K562 (cell line): ENCODE results near the gene PLEKHG4B. TPM values are rescaled to one million over a fixed set of nuclear protein-coding genes. Genes with fewer than 3 reads are reported as not detected.

Source experiments
- ATAC-seq: fragments of 200-7000 bp; cut with Tn5 transposase; 3 replicates; pipeline ENCODE4 v1.9.1; 2020; ENCODE audit warnings: moderate library complexity
- BruUV-seq: library from RNA; stranded (reverse); fragments of 400-500 nt; replicated peaks from 2 replicates; lab custom pipeline; 2021; lab: Mats Ljungman, UMichigan
- CTCF ChIA-PET: fragments of 300-600 bp; formaldehyde crosslinking; extraction: SDS; loops from one replicate; lab custom pipeline; 2021; ENCODE audit warnings: low intra/inter-chr PET ratio; lab: Yijun Ruan, JAX
- POLR2A ChIA-PET: fragments of 300-600, 350-650 bp; sonication (Branson Sonifier 250); formaldehyde crosslinking; extraction: SDS; loops from one replicate; lab custom pipeline; 2021; ENCODE audit warnings: antibody characterized with exemption, inconsistent platforms; lab: Yijun Ruan, JAX
- DNase-seq, 4 experiments: peaks; one replicate each; pipeline versions ENCODE4 v3.0.0 to v3.0.0-alpha.2; 2011 to 2018; ENCODE audit warnings: low spot score in 3 of 4, mixed read lengths in 3 of 4; ENCODE audit errors: extremely low read depth in 1 of 4
- FAIRE-seq: peaks from 2 replicates; lab custom pipeline; 2011; peaks lifted over from hg19 to GRCh38; lab: Jason Lieb, UNC
- H2AFZ ChIP-seq: 2 replicates; pipeline ENCODE4 v1.6.0; 2011; ENCODE audit warnings: low read depth, low read length, control low read depth, inconsistent platforms
- H3K27ac ChIP-seq: fragments of 200-600 bp; 3 replicates; pipeline ENCODE4 v1.8.0; 2011; ENCODE audit warnings: low read depth, mild to moderate bottlenecking, control low read depth, inconsistent platforms, low read length, moderate library complexity, mixed read lengths; ENCODE audit errors: extremely low read depth
- H3K27me3 ChIP-seq, 2 experiments: fragments of 300-600 bp in 1 of 2; 2 replicates in 1 of 2; 3 replicates in 1 of 2; pipeline versions ENCODE4 v1.6.0 to v1.8.0; 2011; ENCODE audit warnings: inconsistent platforms in 2 of 2, low read length in 2 of 2, mild to moderate bottlenecking in 1 of 2, mixed read lengths in 1 of 2, moderate library complexity in 1 of 2; ENCODE audit not compliant: control insufficient read depth in 2 of 2, insufficient read depth in 2 of 2
- H3K36me3 ChIP-seq: fragments of 300-600 bp; 3 replicates; pipeline ENCODE4 v1.8.0; 2011; ENCODE audit warnings: mild to moderate bottlenecking, low read length, inconsistent platforms; ENCODE audit not compliant: control insufficient read depth, insufficient read depth
- H3K4me1 ChIP-seq, 2 experiments: fragments of 200-600 bp in 1 of 2; replicated peaks in 1 of 2; 2 replicates in 1 of 2; 3 replicates in 1 of 2; pipeline versions ENCODE4 v1.5.1 to v1.8.0; 2011; ENCODE audit warnings: inconsistent platforms in 2 of 2, low read length in 2 of 2, mild to moderate bottlenecking in 1 of 2, mixed read lengths in 1 of 2, moderate library complexity in 1 of 2; ENCODE audit not compliant: control insufficient read depth in 2 of 2, insufficient read depth in 2 of 2
- H3K4me2 ChIP-seq: 2 replicates; pipeline ENCODE4 v1.6.1; 2011; ENCODE audit warnings: low read length, control low read depth, inconsistent platforms, mixed read lengths; ENCODE audit not compliant: insufficient read depth
- H3K4me3 ChIP-seq: fragments of 200-600 bp; sonication (generic), shearing (Covaris generic); 2 replicates; pipeline ENCODE4 v1.5.1; 2016; ENCODE audit warnings: control low read depth, inconsistent platforms
- H3K79me2 ChIP-seq: fragments of 200-600 bp; 3 replicates; pipeline ENCODE4 v1.8.0; 2011; ENCODE audit warnings: low read length, inconsistent platforms; ENCODE audit not compliant: control insufficient read depth, insufficient read depth
- H3K9ac ChIP-seq, 2 experiments: 2 replicates each; pipeline versions ENCODE4 v1.6.0 to v1.6.1; 2011; ENCODE audit warnings: low read depth in 2 of 2, low read length in 2 of 2, control low read depth in 1 of 2, inconsistent platforms in 1 of 2, mild to moderate bottlenecking in 1 of 2, mixed read lengths in 1 of 2; ENCODE audit not compliant: insufficient read depth in 1 of 2
- H3K9me1 ChIP-seq: one replicate; pipeline ENCODE4 v1.6.0; 2011; ENCODE audit warnings: inconsistent platforms, mild to moderate bottlenecking, low read length, moderate library complexity; ENCODE audit not compliant: control insufficient read depth, insufficient read depth
- H3K9me3 ChIP-seq: replicated peaks from 2 replicates; pipeline ENCODE4 v1.5.1; 2011; ENCODE audit warnings: low read depth, low read length, inconsistent platforms; ENCODE audit not compliant: control insufficient read depth, insufficient read depth
- H4K20me1 ChIP-seq: replicated peaks from 2 replicates; pipeline ENCODE4 v1.6.1; 2011; ENCODE audit warnings: low read length, inconsistent platforms, mixed read lengths; ENCODE audit not compliant: control insufficient read depth, insufficient read depth
- CHD4 ChIP-seq: fragments of 200-600 bp; sonication (generic); IDR thresholded peaks from 3 replicates; pipeline ENCODE4 v1.6.1; 2012; ENCODE audit warnings: low read depth, mild to moderate bottlenecking, mixed read lengths, low read length, inconsistent platforms; ENCODE audit not compliant: insufficient read depth, insufficient replicate concordance, poor library complexity, severe bottlenecking
- HCFC1 ChIP-seq: IDR thresholded peaks from 2 replicates; pipeline ENCODE4 v1.6.1; 2012; ENCODE audit warnings: low read depth, low read length, improper control_type of control experiment
- HNRNPH1 ChIP-seq: fragments of 200-400 bp; formaldehyde crosslinking; optimal IDR thresholded peaks from 2 replicates; pipeline ENCODE3; 2017; ENCODE audit warnings: low read depth, mild to moderate bottlenecking, low read length, moderate library complexity
- U2AF2 ChIP-seq: fragments of 200-400 bp; formaldehyde crosslinking; optimal IDR thresholded peaks from 2 replicates; pipeline ENCODE3; 2017; ENCODE audit warnings: low read depth, mild to moderate bottlenecking, low read length
- ZNF24 ChIP-seq: fragments of 450-650 bp; IDR thresholded peaks from 2 replicates; pipeline ENCODE4 v1.6.1; 2016
- ZZZ3 ChIP-seq: fragments of 450-650 bp; IDR thresholded peaks from 2 replicates; pipeline ENCODE4 v1.6.1; 2016; ENCODE audit warnings: antibody characterized with exemption, mild to moderate bottlenecking, moderate library complexity
- whole genome bisulfite sequencing: fragments of 100-300 bp; shearing (Covaris generic); methylation state at CpG from one replicate; pipeline ENCODE4 v1.1.6; 2016; ENCODE audit warnings: low coverage, mixed read lengths; ENCODE audit not compliant: insufficient coverage; ENCODE audit errors: missing lambda C conversion rate; 5-methylcytosine and 5-hydroxymethylcytosine counted together
- in situ Hi-C: fragments of 300-500 bp; cut with MboI; formaldehyde crosslinking; loops from 4 replicates; pipeline ENCODE4 v1.15.0; 2018; ENCODE audit warnings: inconsistent platforms, mixed read lengths
- intact Hi-C: fragments of 100-400 bp; cut with micrococcal nuclease; formaldehyde crosslinking; loops from 2 replicates; pipeline ENCODE4 v1.14.2; 2022
- polyA plus RNA-seq, 8 experiments: library from polyadenylated mRNA; depleted of rRNA in 4 of 8; stranded (reverse) in 5 of 8; unstranded in 3 of 8; fragments of >200 nt; fragmentation: Nextera tagmentation in 2 of 8; fragmentation: Illumina TruSeq in 1 of 8; extraction: Ambion mirVana in 2 of 8; extraction: Trizol in 1 of 8; gene quantifications; 2 replicates each; pipeline versions ENCODE4 v1.2.1 to v1.2.3, GENCODE V29; 2011 to 2014; ENCODE audit warnings: inconsistent platforms in 1 of 8, missing spikeins in 1 of 8
- total RNA-seq, 7 experiments: library from RNA; depleted of rRNA in 6 of 7; stranded (reverse); fragments of >200 nt in 6 of 7; fragmentation: Illumina TruSeq in 2 of 7; extraction: Trizol in 2 of 7; gene quantifications; 2 replicates each; pipeline versions ENCODE4 v1.2.1 to v1.2.3, GENCODE V29; 2011 to 2021; ENCODE audit warnings: low replicate concordance in 1 of 7
- TF ChIP-seq, protein P1 (sequence below): fragments of 450-650 bp; IDR thresholded peaks from 2 replicates; pipeline ENCODE4 v1.6.1; 2016; ENCODE audit warnings: antibody characterized with exemption

The PLEKHG4B gene
- total and polyA plus RNA-seq, 9 of the 15 experiments (the other 6 are each of a cell fraction or from before 2014, with no cell fraction given), result 0.02 TPM; not detected in 8

GRCh38 chr5:230711-231110, 138.7 kb downstream of the PLEKHG4B start:
- CTCF ChIA-PET, result no interaction called here

More at GRCh38 chr5:230711-231110, 138.7 kb downstream of the PLEKHG4B start:
- H4K20me1 ChIP-seq, result no peaks in the 10 kb centered on the region
- H3K36me3 ChIP-seq, result peaks cover 92% of the 10 kb centered on the region
- no peak overlapping the region for H3K27ac ChIP-seq
- no peaks in the 10 kb centered on the region for H3K79me2 ChIP-seq
- no peak for FAIRE-seq
- in situ Hi-C loops, result no loop called here
- H3K9me3 ChIP-seq, result no peaks in the 10 kb centered on the region
- TF ChIP-seq, protein P1, sequence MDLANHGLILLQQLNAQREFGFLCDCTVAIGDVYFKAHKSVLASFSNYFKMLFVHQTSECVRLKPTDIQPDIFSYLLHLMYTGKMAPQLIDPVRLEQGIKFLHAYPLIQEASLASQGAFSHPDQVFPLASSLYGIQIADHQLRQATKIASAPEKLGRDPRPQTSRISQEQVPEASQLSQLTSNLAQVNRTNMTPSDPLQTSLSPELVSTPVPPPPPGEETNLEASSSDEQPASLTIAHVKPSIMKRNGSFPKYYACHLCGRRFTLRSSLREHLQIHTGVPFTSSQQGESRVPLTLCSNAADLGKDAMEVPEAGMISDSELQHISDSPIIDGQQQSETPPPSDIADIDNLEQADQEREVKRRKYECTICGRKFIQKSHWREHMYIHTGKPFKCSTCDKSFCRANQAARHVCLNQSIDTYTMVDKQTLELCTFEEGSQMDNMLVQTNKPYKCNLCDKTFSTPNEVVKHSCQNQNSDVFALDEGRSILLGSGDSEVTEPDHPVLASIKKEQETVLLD, result no peak
- no peak for TF ChIP-seq HCFC1
- TF ChIP-seq U2AF2, result no peak
- TF ChIP-seq ZNF24, result no peak
- no peak for TF ChIP-seq HNRNPH1
- TF ChIP-seq ZZZ3, result no peak
- TF ChIP-seq CHD4, result no peak
- TF ChIP-seq, all 486 proteins: peak for 0
- Histone ChIP-seq H2AFZ (no peak overlapping the region), H3K27me3 (no peaks in the 10 kb centered on the region), H3K4me3 (no peak overlapping the region), H3K9ac (no peak overlapping the region; a peak in 1 of 4 replicates), H3K4me1 (no peaks in the 10 kb centered on the region), H3K9me1 (no peaks in the 10 kb centered on the region), H3K4me2 (no peak overlapping the region)
- DNase-seq (peak in 1 of 4 experiments; percentile 14), ATAC-seq (peak; percentile 22; the same call in 1 of the 3 replicates)
- intact Hi-C loops, result no loop called here
- POLR2A ChIA-PET, result no interaction called here
- no TSS peak for BruUV-seq
- WGBS, result 93% methylated on average over 14 of the region's 14 CpGs
